Thyroid gland (tissue), 4 donors: ENCODE measurements around the gene MGME1. TPM values are rescaled to one million over a fixed set of nuclear protein-coding genes. Genes with fewer than 3 reads are reported as not detected.

ENCODE experiments used
- DNase-seq, 2 donors: peaks; one replicate each; pipeline ENCODE4 v3.0.0-alpha.2; 2019
- H3K27ac ChIP-seq, 3 donors: fragments of 200-600 bp; sonication (generic); 1 replicate in 2 of 3; 2 replicates in 1 of 3; pipeline ENCODE4 v1.5.1; 2016 to 2019; ENCODE audit warnings: mild to moderate bottlenecking in 1 of 3, moderate library complexity in 1 of 3
- H3K27me3 ChIP-seq: fragments of 200-600 bp; sonication (generic); one replicate; pipeline ENCODE4 v1.5.1; 2019
- H3K36me3 ChIP-seq, 2 donors: fragments of 200-600 bp; sonication (generic); one replicate each; pipeline ENCODE4 v1.5.1; 2016 to 2019
- H3K4me1 ChIP-seq, 2 donors: fragments of 200-600 bp; sonication (generic); one replicate each; pipeline ENCODE4 v1.5.1; 2017 to 2019
- H3K4me3 ChIP-seq, 3 donors: fragments of 200-600 bp; sonication (generic); replicated peaks in 1 of 3; 1 replicate in 2 of 3; 2 replicates in 1 of 3; pipeline ENCODE4 v1.5.1; 2016; ENCODE audit warnings: mild to moderate bottlenecking in 1 of 3
- H3K9me3 ChIP-seq: fragments of 200-600 bp; sonication (generic); one replicate; pipeline ENCODE4 v1.5.1; 2017
- POLR2A ChIP-seq, 2 donors: fragments of 450-650 bp; IDR thresholded peaks; one replicate each; pipeline ENCODE4 v1.6.1; 2017; ENCODE audit warnings: antibody characterized with exemption in 2 of 2, mild to moderate bottlenecking in 2 of 2, moderate library complexity in 1 of 2
- WGBS, 2 donors: methylation state at CpG; one replicate each; pipeline ENCODE4 v1.1.5; 2017; 5-methylcytosine and 5-hydroxymethylcytosine counted together
- intact Hi-C: fragments of 100-400 bp; cut with DNase I; formaldehyde crosslinking; loops from one replicate; pipeline ENCODE4 v1.15.1; 2023
- total RNA-seq, 4 donors: library from RNA; depleted of rRNA; stranded (reverse); fragments of >200 nt; gene quantifications; one replicate each; pipeline ENCODE4 v1.2.3, GENCODE V29; 2016
- TF ChIP-seq, protein P1 (sequence below), 6 experiments: fragments of 200-600 bp in 3 of 6; fragments of 450-650 bp in 3 of 6; sonication (generic) in 3 of 6; IDR thresholded peaks; one replicate each; pipeline ENCODE4 v1.5.1; 2016 to 2019; ENCODE audit warnings: antibody characterized with exemption in 6 of 6, mild to moderate bottlenecking in 2 of 6, inconsistent platforms in 1 of 6, moderate library complexity in 1 of 6

The MGME1 gene
- total RNA-seq, 4 donors from 2014 or later: 14.6 to 24.2 (median 16.8) TPM

DNA sequence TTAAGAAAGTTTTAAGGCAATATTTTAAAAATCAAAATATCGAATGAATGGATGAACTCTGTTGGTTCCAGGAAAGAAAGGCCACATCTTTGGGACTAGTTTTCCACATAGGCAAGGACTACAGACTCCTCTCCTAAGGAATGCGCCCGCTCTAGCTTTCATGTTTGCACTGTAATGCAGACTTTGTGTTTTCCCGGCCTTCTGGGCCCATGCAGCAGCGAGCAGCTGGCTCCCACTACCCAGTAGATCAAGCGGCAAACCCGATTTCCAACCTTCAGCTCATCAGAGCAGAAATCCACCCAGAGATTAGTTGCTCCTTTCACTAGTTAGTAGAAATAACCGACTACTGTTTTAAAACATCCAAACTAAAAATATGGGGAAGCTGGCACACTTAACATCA lies 61.2 kb downstream of the MGME1 start:
- 84 to 86% methylated on average over 8 of the region's 8 CpGs for WGBS, 2 donors
- no peaks in the 10 kb centered on the region for H3K9me3 ChIP-seq
- H3K4me1 ChIP-seq: no peaks in the 10 kb centered on the region
- no peaks in the 10 kb centered on the region for H3K27me3 ChIP-seq
- TF ChIP-seq, protein P1, sequence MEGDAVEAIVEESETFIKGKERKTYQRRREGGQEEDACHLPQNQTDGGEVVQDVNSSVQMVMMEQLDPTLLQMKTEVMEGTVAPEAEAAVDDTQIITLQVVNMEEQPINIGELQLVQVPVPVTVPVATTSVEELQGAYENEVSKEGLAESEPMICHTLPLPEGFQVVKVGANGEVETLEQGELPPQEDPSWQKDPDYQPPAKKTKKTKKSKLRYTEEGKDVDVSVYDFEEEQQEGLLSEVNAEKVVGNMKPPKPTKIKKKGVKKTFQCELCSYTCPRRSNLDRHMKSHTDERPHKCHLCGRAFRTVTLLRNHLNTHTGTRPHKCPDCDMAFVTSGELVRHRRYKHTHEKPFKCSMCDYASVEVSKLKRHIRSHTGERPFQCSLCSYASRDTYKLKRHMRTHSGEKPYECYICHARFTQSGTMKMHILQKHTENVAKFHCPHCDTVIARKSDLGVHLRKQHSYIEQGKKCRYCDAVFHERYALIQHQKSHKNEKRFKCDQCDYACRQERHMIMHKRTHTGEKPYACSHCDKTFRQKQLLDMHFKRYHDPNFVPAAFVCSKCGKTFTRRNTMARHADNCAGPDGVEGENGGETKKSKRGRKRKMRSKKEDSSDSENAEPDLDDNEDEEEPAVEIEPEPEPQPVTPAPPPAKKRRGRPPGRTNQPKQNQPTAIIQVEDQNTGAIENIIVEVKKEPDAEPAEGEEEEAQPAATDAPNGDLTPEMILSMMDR (IDR thresholded peaks at IDR 0.05): no peak
- no peak for TF ChIP-seq POLR2A (IDR thresholded peaks at IDR 0.05)
- intact Hi-C loops: no loop called here
- no peak for DNase-seq
- no peak overlapping the region for H3K4me3 ChIP-seq
- no peaks in the 10 kb centered on the region for H3K36me3 ChIP-seq
- no peak overlapping the region for H3K27ac ChIP-seq

- H3K27me3 ChIP-seq: no peaks in the 10 kb centered on the region
- no peak for DNase-seq
- no peaks in the 10 kb centered on the region for H3K4me1 ChIP-seq
- H3K4me3 ChIP-seq: no peak overlapping the region
- H3K9me3 ChIP-seq: no peaks in the 10 kb centered on the region
- intact Hi-C loops: no loop called here
- no peaks in the 10 kb centered on the region for H3K36me3 ChIP-seq
- TF ChIP-seq POLR2A (IDR thresholded peaks at IDR 0.05): no peak
- TF ChIP-seq, protein P1 (IDR thresholded peaks at IDR 0.05): no peak
- 89 to 93% methylated on average over 11 to 15 of the region's 15 CpGs for WGBS, 2 donors
- H3K27ac ChIP-seq: no peak overlapping the region
These were observed 62.2 kb downstream of the MGME1 start for GRCh38 chr20:18031050-18031449.

DNA sequence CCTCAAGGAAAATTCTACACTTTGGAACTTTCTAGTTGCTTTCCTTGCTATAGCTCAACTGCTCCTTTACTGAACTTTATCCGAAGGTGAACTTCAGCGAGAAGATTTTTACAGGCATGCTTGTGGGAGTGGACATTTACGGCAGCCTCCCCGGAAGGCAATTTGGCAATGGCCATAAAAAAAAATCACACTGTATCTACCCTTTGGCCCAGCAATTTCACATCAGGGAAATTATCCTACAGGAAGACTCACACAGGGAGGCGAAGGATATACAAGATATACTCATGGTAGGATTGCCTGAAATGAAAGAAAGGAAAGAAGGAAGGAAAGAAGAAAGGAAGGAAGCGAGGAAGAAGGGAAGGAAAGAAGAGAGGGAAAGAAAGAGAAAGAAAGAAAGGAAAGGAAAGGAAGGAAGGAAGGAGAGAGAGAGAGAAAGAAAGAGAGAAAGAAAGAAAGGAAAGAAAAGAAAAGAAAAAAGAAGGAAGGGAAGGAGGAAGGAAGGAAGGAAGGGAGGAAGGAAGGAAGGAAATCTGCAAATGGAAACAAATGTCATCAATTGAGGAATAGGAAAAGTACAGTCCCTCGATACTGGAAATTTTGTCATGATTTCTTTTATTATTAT lies 63.2 kb downstream of the MGME1 start:
- intact Hi-C loops: no loop called here
- Histone ChIP-seq H3K36me3 (no peaks in the 10 kb centered on the region), H3K4me3 (no peak overlapping the region), H3K9me3 (no peaks in the 10 kb centered on the region), H3K27ac (no peak overlapping the region), H3K27me3 (no peaks in the 10 kb centered on the region), H3K4me1 (no peaks in the 10 kb centered on the region)
- TF ChIP-seq POLR2A (IDR thresholded peaks at IDR 0.05): no peak
- TF ChIP-seq, protein P1 (IDR thresholded peaks at IDR 0.05): no peak
- WGBS, 2 donors: 84 to 93% methylated on average over 7 of the region's 7 CpGs
- no peak for DNase-seq

DNA sequence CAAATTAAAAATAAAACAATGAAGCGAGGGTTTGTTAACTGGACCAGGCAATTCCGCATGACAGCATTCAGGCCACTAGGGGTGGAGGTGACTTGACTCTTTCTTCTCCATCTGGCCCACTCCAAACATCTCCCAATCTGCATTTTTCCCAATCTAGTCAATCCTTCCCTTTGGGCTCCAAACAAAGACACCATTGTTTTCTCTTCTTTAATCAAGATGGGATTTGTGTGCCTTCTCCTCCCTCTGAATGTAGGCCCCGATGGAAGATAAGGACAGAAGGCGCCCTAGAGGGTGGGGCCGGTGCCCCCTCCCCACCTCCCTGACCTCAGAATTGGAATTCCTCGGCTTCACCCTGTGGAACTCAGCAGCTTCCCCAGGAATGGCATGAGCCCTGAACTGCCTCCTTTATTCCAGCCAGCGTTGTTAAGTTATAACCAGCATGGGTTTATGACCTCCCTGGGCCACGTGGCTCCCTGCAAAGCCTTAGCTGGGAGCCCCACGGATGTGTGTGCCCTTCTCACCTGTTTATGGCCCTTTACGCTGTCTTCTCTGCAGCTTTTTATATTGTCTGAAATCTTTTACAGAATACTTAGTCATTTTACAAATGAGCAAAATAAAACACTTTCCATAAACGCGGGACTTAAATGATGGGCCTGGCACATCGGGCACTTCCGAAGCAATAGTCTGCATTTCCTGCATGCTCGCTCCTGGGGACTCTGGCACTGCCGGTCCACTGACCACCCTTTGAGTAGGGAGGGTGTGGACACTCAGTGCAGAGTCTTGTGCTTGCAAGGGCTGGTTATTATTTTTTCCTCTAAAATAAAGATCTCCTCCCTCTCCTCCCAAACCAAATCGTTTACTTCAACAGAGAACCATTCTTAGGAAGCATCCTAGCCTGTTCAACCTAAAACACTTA lies 64.4 kb downstream of the MGME1 start:
- Histone ChIP-seq H3K9me3 (no peaks in the 10 kb centered on the region), H3K4me1 (no peaks in the 10 kb centered on the region), H3K4me3 (no peak overlapping the region), H3K27ac (no peak overlapping the region), H3K27me3 (no peaks in the 10 kb centered on the region), H3K36me3 (no peaks in the 10 kb centered on the region)
- DNase-seq: no peak
- intact Hi-C loops: no loop called here
- TF ChIP-seq, protein P1 (IDR thresholded peaks at IDR 0.05): no peak
- TF ChIP-seq POLR2A (IDR thresholded peaks at IDR 0.05): no peak
- WGBS, 2 donors: 73 to 75% methylated on average over 17 of the region's 17 CpGs

- Histone ChIP-seq H3K4me3 (no peak overlapping the region), H3K27ac (no peak overlapping the region), H3K27me3 (no peaks in the 10 kb centered on the region), H3K9me3 (no peaks in the 10 kb centered on the region), H3K4me1 (no peaks in the 10 kb centered on the region), H3K36me3 (no peaks in the 10 kb centered on the region)
- 65 to 82% methylated on average over 5 of the region's 5 CpGs for WGBS, 2 donors
- intact Hi-C loops: no loop called here
- TF ChIP-seq POLR2A (IDR thresholded peaks at IDR 0.05): no peak
- TF ChIP-seq, protein P1 (IDR thresholded peaks at IDR 0.05): no peak
- no peak for DNase-seq
These were observed 65.2 kb downstream of the MGME1 start for GRCh38 chr20:18034039-18034438.
